ENCODE data around the gene NPHP4.

The NPHP4 gene

DNA sequence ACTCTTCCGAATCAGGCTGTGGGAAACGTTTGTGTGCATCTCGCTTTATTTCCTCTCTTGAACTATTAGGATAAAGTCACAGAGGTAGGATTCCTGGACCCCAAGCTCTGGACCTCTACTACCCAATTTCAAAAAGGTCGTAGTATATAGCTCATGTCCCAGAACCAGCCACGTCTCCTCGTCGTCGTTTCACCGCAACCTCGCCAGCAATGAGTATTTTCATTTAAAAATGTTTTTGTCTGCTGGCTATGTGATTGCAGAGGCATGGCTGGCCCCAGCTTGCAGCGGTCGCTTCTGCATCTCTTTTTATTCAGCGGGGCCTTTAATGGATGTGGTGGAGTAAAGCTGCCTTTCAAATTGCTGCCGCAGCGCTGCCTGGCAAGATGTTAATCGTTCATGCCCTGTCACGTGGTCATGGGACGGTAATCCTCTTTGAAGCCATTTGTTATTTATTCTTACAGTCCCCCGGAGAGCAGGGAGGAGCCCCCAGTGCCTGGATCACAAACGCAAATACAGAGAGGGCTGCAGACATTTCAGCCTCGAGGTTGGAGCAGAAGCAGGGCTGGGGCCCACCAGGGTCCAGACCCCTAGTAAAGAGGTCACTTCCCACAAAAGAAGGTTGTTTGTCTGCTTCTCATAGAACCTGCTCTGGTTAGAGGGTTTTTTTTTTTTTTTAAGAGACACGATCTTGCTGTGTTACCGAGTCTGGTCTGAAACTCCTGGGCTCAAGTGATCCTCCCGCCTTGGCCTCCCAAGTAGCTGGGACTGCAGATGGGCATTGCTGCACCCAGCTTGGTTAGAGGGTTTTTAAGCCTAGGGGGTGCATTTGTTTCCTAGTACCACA, 11.6 kb upstream of the NPHP4 start:
- TF ChIP-seq, protein P1, sequence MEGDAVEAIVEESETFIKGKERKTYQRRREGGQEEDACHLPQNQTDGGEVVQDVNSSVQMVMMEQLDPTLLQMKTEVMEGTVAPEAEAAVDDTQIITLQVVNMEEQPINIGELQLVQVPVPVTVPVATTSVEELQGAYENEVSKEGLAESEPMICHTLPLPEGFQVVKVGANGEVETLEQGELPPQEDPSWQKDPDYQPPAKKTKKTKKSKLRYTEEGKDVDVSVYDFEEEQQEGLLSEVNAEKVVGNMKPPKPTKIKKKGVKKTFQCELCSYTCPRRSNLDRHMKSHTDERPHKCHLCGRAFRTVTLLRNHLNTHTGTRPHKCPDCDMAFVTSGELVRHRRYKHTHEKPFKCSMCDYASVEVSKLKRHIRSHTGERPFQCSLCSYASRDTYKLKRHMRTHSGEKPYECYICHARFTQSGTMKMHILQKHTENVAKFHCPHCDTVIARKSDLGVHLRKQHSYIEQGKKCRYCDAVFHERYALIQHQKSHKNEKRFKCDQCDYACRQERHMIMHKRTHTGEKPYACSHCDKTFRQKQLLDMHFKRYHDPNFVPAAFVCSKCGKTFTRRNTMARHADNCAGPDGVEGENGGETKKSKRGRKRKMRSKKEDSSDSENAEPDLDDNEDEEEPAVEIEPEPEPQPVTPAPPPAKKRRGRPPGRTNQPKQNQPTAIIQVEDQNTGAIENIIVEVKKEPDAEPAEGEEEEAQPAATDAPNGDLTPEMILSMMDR (IDR thresholded peaks at IDR 0.05; ENCODE audit: borderline replicate concordance, insufficient read depth, low read depth, low read length) = no peak
- H3K4me3 ChIP-seq (ENCODE audit: low read depth, low read length) = no peak overlapping the region

DNA sequence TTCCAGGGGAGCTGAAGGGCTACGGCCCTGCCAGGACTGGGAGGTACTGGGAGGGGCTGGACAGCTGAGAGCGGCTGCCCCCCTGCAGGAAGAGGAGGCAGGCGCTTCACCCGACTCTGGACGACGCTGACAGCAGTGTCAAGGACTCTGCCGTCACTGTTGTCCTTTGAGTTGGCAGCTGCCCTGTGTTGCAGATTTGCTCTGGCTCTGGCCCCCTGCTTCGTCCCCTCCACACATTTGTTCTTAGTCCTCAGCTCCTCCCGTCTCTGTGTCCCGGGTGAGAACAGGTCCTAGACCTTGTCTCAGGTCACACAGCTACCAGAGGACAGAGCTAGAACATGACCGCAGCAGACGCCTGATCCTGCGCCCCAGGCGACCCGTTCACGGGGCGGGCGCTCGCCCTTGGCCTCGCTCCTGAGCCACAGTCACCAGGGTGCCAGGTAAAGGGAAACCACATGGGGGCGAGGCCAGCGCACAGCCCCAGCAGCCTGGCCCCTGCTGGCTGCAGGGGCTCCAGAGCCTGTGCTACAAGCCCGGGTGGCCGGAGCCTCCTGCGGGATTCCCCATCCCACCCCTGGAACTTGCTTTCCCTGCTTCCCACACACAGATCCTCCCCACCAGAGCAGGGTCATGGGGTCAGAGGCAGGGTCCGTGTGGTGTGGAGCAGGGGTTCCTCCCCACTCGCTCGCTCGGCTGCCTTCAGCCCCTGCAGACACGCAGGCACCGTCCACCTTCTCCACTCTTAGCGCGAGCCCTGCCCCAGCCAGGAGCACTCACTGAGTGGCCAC, 10.7 kb upstream of the NPHP4 start:
- TF ChIP-seq, protein P1 (IDR thresholded peaks at IDR 0.05; ENCODE audit: borderline replicate concordance, insufficient read depth, low read depth, low read length) = no peak
- no peak overlapping the region for H3K4me3 ChIP-seq (ENCODE audit: low read depth, low read length)

DNA sequence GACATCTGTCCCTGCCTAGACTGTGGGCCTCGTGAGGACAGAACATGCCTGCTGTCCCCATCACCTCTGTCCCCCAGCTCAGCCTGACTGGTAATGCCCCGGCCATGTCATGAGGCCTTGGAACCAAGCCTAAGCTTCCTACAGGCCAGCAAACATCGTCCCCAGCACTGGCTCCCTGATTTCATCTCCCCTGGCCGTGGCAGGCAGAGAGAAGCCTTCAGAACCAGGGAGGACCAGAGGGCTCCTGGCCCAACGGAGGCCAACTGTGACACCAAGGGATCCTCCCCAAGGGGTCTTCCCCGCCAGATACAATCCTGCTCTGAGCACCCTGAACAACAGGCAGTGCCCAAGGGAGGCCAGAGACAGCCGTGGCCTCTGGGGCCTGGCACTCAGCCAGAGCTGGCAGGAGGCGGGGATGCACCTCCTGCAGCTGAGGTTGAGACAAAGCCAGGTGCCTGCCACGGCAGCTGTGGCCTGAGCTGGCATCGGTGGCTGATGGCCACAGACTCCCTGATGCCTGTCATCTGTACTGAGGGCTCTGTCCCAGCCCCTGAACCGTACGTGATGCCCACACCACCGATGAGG, 9.9 kb upstream of the NPHP4 start:
- no peak overlapping the region for H3K4me3 ChIP-seq (ENCODE audit: low read depth, low read length)
- TF ChIP-seq, protein P1 (IDR thresholded peaks at IDR 0.05; ENCODE audit: borderline replicate concordance, insufficient read depth, low read depth, low read length) = no peak

DNA sequence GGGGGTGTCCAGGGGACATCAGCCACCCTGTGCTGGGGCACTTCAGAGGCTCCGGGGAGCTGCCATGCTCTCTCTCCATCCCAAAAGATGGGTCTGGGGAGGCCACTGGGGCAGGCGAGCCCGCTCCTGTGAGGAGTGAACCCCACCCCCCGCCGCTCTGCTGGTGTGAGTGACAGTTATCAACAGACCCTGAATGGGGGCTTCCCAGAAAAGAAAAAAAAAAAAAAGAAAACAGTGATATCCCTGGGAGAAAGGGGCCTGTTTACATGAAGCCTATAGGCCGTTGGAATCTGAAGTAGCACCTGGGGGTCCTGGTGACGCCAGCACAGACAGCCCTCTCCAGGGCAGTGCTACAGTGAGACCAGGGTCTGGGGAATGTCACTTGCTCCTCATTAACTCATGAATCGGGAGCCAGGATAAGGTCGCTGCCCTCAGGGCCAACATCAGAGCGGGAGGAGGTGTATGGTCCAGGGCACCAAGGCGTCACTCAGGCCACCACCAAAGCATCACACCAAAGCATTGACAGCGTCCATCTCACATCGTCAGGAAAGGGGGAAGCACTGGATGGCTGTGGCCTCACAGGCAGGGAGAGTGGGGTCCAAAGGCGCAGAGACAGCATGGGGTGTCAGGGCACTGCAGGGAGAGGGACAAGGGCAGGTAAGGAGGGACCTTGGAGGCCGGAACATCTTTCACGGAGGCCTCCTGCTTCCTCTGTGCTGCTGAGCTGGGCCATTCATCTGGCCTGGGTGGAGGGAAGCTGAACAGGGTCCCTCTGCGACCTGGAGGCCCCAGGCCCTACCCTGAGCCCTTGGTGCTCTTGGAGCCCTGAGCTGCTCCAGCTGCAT, 8.4 kb upstream of the NPHP4 start:
- TF ChIP-seq, protein P1 (IDR thresholded peaks at IDR 0.05; ENCODE audit: borderline replicate concordance, insufficient read depth, low read depth, low read length) = no peak
- no peak overlapping the region for H3K4me3 ChIP-seq (ENCODE audit: low read depth, low read length)

DNA sequence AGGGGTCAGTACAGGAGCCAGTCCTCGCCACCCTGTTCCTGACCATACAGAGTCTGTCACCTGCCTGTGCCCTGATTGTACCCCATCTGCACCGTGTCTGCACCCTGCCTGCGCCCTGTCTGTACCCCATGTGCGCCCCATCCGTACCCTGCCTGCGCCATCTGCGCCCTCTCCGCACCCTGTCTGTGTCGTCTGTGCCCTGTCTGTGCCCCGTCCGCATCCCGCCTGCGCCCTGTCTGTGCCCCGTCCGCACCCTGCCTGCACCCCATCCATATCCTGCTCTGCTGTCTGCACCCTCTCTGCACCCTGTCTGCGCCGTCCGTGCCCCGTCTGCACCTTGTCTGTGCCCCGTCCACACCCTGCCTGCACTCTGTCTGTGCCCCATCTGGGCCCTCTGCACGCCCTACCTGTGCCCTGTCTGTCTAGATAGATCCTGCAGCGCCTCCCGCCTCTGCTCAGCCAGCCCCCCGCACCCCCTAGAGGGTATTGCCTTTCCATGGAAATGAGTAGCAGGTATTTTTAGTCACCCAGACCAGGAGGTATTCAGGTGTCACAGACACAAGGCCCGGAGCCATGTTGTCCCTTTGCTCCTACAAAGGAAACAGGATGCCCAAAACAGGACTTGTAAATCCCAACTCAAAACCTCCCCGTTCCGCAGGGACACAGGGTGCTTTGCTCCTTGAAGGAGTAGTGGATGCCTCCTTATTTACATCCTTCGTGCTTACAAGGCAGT, 7.7 kb upstream of the NPHP4 start:
- H3K4me3 ChIP-seq (ENCODE audit: low read depth, low read length) = no peak overlapping the region
- TF ChIP-seq, protein P1 (IDR thresholded peaks at IDR 0.05; ENCODE audit: borderline replicate concordance, insufficient read depth, low read depth, low read length) = no peak

DNA sequence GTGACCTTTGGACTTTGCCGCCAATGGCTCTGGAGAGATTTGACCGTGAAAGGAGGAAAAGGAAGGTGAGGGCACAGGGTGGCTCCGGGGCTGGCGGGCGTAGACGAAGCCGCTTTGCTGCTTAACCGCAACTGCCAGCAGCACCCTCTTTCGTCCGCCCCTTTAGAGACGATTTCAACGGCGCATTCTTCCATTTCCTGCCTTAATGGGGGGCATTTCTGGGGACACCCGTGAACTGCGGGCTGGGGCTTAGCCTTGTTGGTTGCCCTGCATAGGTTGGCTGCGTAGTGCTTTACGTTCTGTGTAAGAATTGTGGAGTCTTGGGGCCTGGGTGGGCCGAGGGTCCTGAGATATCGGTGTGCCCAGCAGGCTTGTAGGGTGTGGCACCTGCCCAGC, 6.7 kb upstream of the NPHP4 start:
- no peak overlapping the region for H3K4me3 ChIP-seq (ENCODE audit: low read depth, low read length)

More for the DNA sequence above, 6.7 kb upstream of the NPHP4 start:
- TF ChIP-seq, protein P1 (IDR thresholded peaks at IDR 0.05; ENCODE audit: borderline replicate concordance, insufficient read depth, low read depth, low read length) = no peak

Measured in GM12875 (cell line).